ENCODE results near the gene MORN3.

MORN3 gene

GRCh38 chr12:121620333-121620891 lies 49.0 kb downstream of the MORN3 start:
- Histone ChIP-seq H3K79me2 (ENCODE audit: low read length) (no peaks in the 10 kb centered on the region), H3F3A (ENCODE audit: insufficient read depth, low read length) (no peaks in the 10 kb centered on the region; the same call in 1 of the 2 replicates), H3K27me3 (replicated peaks; ENCODE audit: insufficient read depth, low read length) (no peaks in the 10 kb centered on the region), H4K20me1 (ENCODE audit: insufficient read depth, low read length) (no peaks in the 10 kb centered on the region), H3K27ac (ENCODE audit: low read length) (no peak overlapping the region), H3K36me3 (replicated peaks; ENCODE audit: insufficient read depth, low read length) (no peaks in the 10 kb centered on the region), H3K9me3 (replicated peaks; ENCODE audit: insufficient read depth, low read length) (no peaks in the 10 kb centered on the region), H3K4me2 (ENCODE audit: low read depth, low read length) (no peak overlapping the region), H3K9me2 (replicated peaks; ENCODE audit: insufficient read depth, low read length) (no peaks in the 10 kb centered on the region), H3K9ac (ENCODE audit: low read length) (no peak overlapping the region), H3K4me1 (ENCODE audit: low read length) (no peaks in the 10 kb centered on the region), H2AFZ (ENCODE audit: low read length) (no peak overlapping the region), H3K4me3 (ENCODE audit: low read length) (no peak overlapping the region)
- TF ChIP-seq EZH2phosphoT487 (IDR thresholded peaks at IDR 0.05; ENCODE audit: low read length): no peak
- no peak for TF ChIP-seq CTCF (IDR thresholded peaks at IDR 0.05; ENCODE audit: low read length)
- no peak for TF ChIP-seq EZH2 (optimal IDR thresholded peaks at IDR 0.05; ENCODE audit: low read depth, low read length)
- no peak for DNase-seq

GRCh38 chr12:121618659-121619233 lies 50.7 kb downstream of the MORN3 start:
- H3K4me3 ChIP-seq (ENCODE audit: low read length): no peak overlapping the region
- no peak overlapping the region for H3K27ac ChIP-seq (ENCODE audit: low read length)
- H3K9me2 ChIP-seq (replicated peaks; ENCODE audit: insufficient read depth, low read length): no peaks in the 10 kb centered on the region
- H3K4me1 ChIP-seq (ENCODE audit: low read length): no peaks in the 10 kb centered on the region
- H2AFZ ChIP-seq (ENCODE audit: low read length): no peak overlapping the region
- no peaks in the 10 kb centered on the region for H3K9me3 ChIP-seq (replicated peaks; ENCODE audit: insufficient read depth, low read length)
- no peaks in the 10 kb centered on the region for H3K79me2 ChIP-seq (ENCODE audit: low read length)
- H3K27me3 ChIP-seq (replicated peaks; ENCODE audit: insufficient read depth, low read length): no peaks in the 10 kb centered on the region
- H3K4me2 ChIP-seq (ENCODE audit: low read depth, low read length): no peak overlapping the region
- no peak overlapping the region for H3K9ac ChIP-seq (ENCODE audit: low read length)
- no peak for DNase-seq
- no peaks in the 10 kb centered on the region for H4K20me1 ChIP-seq (ENCODE audit: insufficient read depth, low read length)
- H3K36me3 ChIP-seq (replicated peaks; ENCODE audit: insufficient read depth, low read length): no peaks in the 10 kb centered on the region
- H3F3A ChIP-seq (ENCODE audit: insufficient read depth, low read length): no peaks in the 10 kb centered on the region
- TF ChIP-seq EZH2 (optimal IDR thresholded peaks at IDR 0.05; ENCODE audit: low read depth, low read length): no peak

GRCh38 chr12:121614872-121615467 lies 54.5 kb downstream of the MORN3 start:
- H3K27ac ChIP-seq (ENCODE audit: low read length): no peak overlapping the region
- no peaks in the 10 kb centered on the region for H3K79me2 ChIP-seq (ENCODE audit: low read length)
- no peaks in the 10 kb centered on the region for H3K9me2 ChIP-seq (replicated peaks; ENCODE audit: insufficient read depth, low read length)
- H3K4me2 ChIP-seq (ENCODE audit: low read depth, low read length): no peak overlapping the region
- H3K27me3 ChIP-seq (replicated peaks; ENCODE audit: insufficient read depth, low read length): no peaks in the 10 kb centered on the region
- H3K9ac ChIP-seq (ENCODE audit: low read length): no peak overlapping the region
- H3F3A ChIP-seq (ENCODE audit: insufficient read depth, low read length): no peaks in the 10 kb centered on the region
- no peaks in the 10 kb centered on the region for H4K20me1 ChIP-seq (ENCODE audit: insufficient read depth, low read length)
- no peak for DNase-seq
- H3K4me3 ChIP-seq (ENCODE audit: low read length): no peak overlapping the region
- no peak overlapping the region for H2AFZ ChIP-seq (ENCODE audit: low read length)
- no peaks in the 10 kb centered on the region for H3K36me3 ChIP-seq (replicated peaks; ENCODE audit: insufficient read depth, low read length)
- TF ChIP-seq EZH2phosphoT487 (IDR thresholded peaks at IDR 0.05; ENCODE audit: low read length) (no peak), CTCF (IDR thresholded peaks at IDR 0.05; ENCODE audit: low read length) (no peak), EZH2 (optimal IDR thresholded peaks at IDR 0.05; ENCODE audit: low read depth, low read length) (no peak)
- H3K4me1 ChIP-seq (ENCODE audit: low read length): no peaks in the 10 kb centered on the region
- no peaks in the 10 kb centered on the region for H3K9me3 ChIP-seq (replicated peaks; ENCODE audit: insufficient read depth, low read length)

- no peaks in the 10 kb centered on the region for H3F3A ChIP-seq (ENCODE audit: insufficient read depth, low read length)
- H2AFZ ChIP-seq (ENCODE audit: low read length): no peak overlapping the region
- no peaks in the 10 kb centered on the region for H3K9me2 ChIP-seq (replicated peaks; ENCODE audit: insufficient read depth, low read length)
- H3K79me2 ChIP-seq (ENCODE audit: low read length): no peaks in the 10 kb centered on the region
- no peaks in the 10 kb centered on the region for H3K36me3 ChIP-seq (replicated peaks; ENCODE audit: insufficient read depth, low read length)
- no peak overlapping the region for H3K27ac ChIP-seq (ENCODE audit: low read length)
- H3K9ac ChIP-seq (ENCODE audit: low read length): no peak overlapping the region
- no peak for DNase-seq
- no peak for TF ChIP-seq EZH2 (optimal IDR thresholded peaks at IDR 0.05; ENCODE audit: low read depth, low read length)
- TF ChIP-seq EZH2phosphoT487 (IDR thresholded peaks at IDR 0.05; ENCODE audit: low read length): no peak
- no peak for TF ChIP-seq CTCF (IDR thresholded peaks at IDR 0.05; ENCODE audit: low read length)
- no peaks in the 10 kb centered on the region for H4K20me1 ChIP-seq (ENCODE audit: insufficient read depth, low read length)
- no peak overlapping the region for H3K4me3 ChIP-seq (ENCODE audit: low read length)
- no peaks in the 10 kb centered on the region for H3K27me3 ChIP-seq (replicated peaks; ENCODE audit: insufficient read depth, low read length)
- no peak overlapping the region for H3K4me2 ChIP-seq (ENCODE audit: low read depth, low read length)
- H3K4me1 ChIP-seq (ENCODE audit: low read length): no peaks in the 10 kb centered on the region
- no peaks in the 10 kb centered on the region for H3K9me3 ChIP-seq (replicated peaks; ENCODE audit: insufficient read depth, low read length)
These were observed 56.0 kb downstream of the MORN3 start for GRCh38 chr12:121613462-121613861.
